ENCODE data around the gene JAKMIP2.
"Not testable (repeated sequence)": the region's sequence is repeated elsewhere in the genome, so short reads cannot be mapped to it uniquely, and the experiment has no call there.

Gene JAKMIP2

GRCh38 chr5:147586221-147586620, 196.3 kb downstream of the JAKMIP2 start:
- H3K27ac ChIP-seq = no peak overlapping the region
- in situ Hi-C loops (cut with HindIII; ENCODE audit: low pct_ligation_motif_present, low sequenced_read_pairs) = no loop called here
- H3K36me3 ChIP-seq (replicated peaks) = no peaks in the 10 kb centered on the region
- no peak for TF ChIP-seq CTCF (IDR thresholded peaks at IDR 0.05; ENCODE audit: low read depth, low read length, missing control alignments)
- H3K4me3 ChIP-seq (ENCODE audit: low read depth, low read length) = no peak overlapping the region
- DNase-seq = no peak
- no peaks in the 10 kb centered on the region for H3K27me3 ChIP-seq (replicated peaks)

- in situ Hi-C loops (cut with HindIII; ENCODE audit: low pct_ligation_motif_present, low sequenced_read_pairs); H3K27ac ChIP-seq; DNase-seq: not testable (repeated sequence)
Observed at GRCh38 chr5:147582272-147582671, 200.3 kb downstream of the JAKMIP2 start.

GRCh38 chr5:147580418-147580817, 202.1 kb downstream of the JAKMIP2 start:
- H3K27ac ChIP-seq; in situ Hi-C loops (cut with HindIII; ENCODE audit: low pct_ligation_motif_present, low sequenced_read_pairs); H3K36me3 ChIP-seq (replicated peaks); H3K4me3 ChIP-seq (ENCODE audit: low read depth, low read length); DNase-seq; H3K27me3 ChIP-seq (replicated peaks): not testable (repeated sequence)

More at GRCh38 chr5:147582272-147582671, 200.3 kb downstream of the JAKMIP2 start:
- not testable (repeated sequence) for H3K27me3 ChIP-seq (replicated peaks); H3K4me3 ChIP-seq (ENCODE audit: low read depth, low read length); H3K36me3 ChIP-seq (replicated peaks)

GRCh38 chr5:147578228-147579024, 204.1 kb downstream of the JAKMIP2 start:
- peak overlapping the region; percentile 27 for H3K4me3 ChIP-seq (ENCODE audit: low read depth, low read length)
- TF ChIP-seq CTCF (IDR thresholded peaks at IDR 0.05; ENCODE audit: low read depth, low read length, missing control alignments) = peak; percentile 60
- H3K27ac ChIP-seq = no peak overlapping the region
- no peaks in the 10 kb centered on the region for H3K36me3 ChIP-seq (replicated peaks)
- in situ Hi-C loops (cut with HindIII; ENCODE audit: low pct_ligation_motif_present, low sequenced_read_pairs) = no loop called here
- no peaks in the 10 kb centered on the region for H3K27me3 ChIP-seq (replicated peaks)
- peak; percentile 31 for DNase-seq

- peak; percentile 26 for DNase-seq
- TF ChIP-seq CTCF (IDR thresholded peaks at IDR 0.05; ENCODE audit: low read depth, low read length, missing control alignments) = peak; percentile 93
Observed at GRCh38 chr5:147576646-147577535, 205.6 kb downstream of the JAKMIP2 start.

GRCh38 chr5:147575598-147575997, 206.9 kb downstream of the JAKMIP2 start:
- Histone ChIP-seq H3K4me3 (ENCODE audit: low read depth, low read length) (no peak overlapping the region), H3K27me3 (replicated peaks) (no peaks in the 10 kb centered on the region), H3K27ac (no peak overlapping the region), H3K36me3 (replicated peaks) (no peaks in the 10 kb centered on the region)
- no peak for DNase-seq
- TF ChIP-seq CTCF (IDR thresholded peaks at IDR 0.05; ENCODE audit: low read depth, low read length, missing control alignments) = no peak
- in situ Hi-C loops (cut with HindIII; ENCODE audit: low pct_ligation_motif_present, low sequenced_read_pairs) = no loop called here

More at GRCh38 chr5:147576646-147577535, 205.6 kb downstream of the JAKMIP2 start:
- no peaks in the 10 kb centered on the region for H3K36me3 ChIP-seq (replicated peaks)
- in situ Hi-C loops (cut with HindIII; ENCODE audit: low pct_ligation_motif_present, low sequenced_read_pairs) = no loop called here
- H3K4me3 ChIP-seq (ENCODE audit: low read depth, low read length) = no peak overlapping the region
- no peak overlapping the region for H3K27ac ChIP-seq
- H3K27me3 ChIP-seq (replicated peaks) = no peaks in the 10 kb centered on the region

Data from brain microvascular endothelial cell (primary cell).